LNCaP clone FGC (cell line): ENCODE data around the gene MYRFL.
"Not testable (repeated sequence)": the region's sequence is repeated elsewhere in the genome, so short reads cannot be mapped to it uniquely, and the experiment has no call there.

Source experiments
- DNase-seq: peaks from one replicate; pipeline ENCODE4 v3.0.0-alpha.2; 2011; ENCODE audit warnings: low read depth
- H3K4me3 ChIP-seq: 2 replicates; pipeline ENCODE4 v1.5.1; 2011; ENCODE audit warnings: mild to moderate bottlenecking, low read depth, low read length, control low read depth
- TF ChIP-seq, protein P1 (sequence below): IDR thresholded peaks from 2 replicates; pipeline ENCODE4 v1.5.1; 2012; ENCODE audit warnings: mild to moderate bottlenecking; ENCODE audit not compliant: control insufficient read depth, insufficient read depth; ENCODE audit errors: extremely low read depth

Gene MYRFL

DNA sequence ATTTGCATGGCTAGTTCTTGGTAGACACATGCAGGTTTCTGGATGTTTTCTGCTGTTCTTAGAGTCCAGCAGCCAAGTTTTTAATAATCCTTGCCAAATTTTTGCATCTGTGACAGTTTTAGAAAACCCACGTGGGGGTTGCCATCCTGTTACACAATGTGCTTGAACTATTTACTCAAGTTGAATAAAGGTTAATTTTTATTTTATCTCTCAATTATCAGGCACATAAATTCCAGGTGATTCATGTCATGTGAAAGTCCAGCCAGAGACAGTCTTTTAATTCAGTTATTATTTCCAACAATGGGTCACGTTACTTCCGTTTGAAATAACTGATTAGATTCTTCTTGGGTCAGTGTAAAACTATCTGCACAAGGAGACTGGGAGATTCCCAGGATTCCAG, 15.7 kb downstream of the MYRFL start:
- H3K4me3 ChIP-seq, result no peak overlapping the region
- peak; percentile 81 for DNase-seq
- TF ChIP-seq, protein P1, sequence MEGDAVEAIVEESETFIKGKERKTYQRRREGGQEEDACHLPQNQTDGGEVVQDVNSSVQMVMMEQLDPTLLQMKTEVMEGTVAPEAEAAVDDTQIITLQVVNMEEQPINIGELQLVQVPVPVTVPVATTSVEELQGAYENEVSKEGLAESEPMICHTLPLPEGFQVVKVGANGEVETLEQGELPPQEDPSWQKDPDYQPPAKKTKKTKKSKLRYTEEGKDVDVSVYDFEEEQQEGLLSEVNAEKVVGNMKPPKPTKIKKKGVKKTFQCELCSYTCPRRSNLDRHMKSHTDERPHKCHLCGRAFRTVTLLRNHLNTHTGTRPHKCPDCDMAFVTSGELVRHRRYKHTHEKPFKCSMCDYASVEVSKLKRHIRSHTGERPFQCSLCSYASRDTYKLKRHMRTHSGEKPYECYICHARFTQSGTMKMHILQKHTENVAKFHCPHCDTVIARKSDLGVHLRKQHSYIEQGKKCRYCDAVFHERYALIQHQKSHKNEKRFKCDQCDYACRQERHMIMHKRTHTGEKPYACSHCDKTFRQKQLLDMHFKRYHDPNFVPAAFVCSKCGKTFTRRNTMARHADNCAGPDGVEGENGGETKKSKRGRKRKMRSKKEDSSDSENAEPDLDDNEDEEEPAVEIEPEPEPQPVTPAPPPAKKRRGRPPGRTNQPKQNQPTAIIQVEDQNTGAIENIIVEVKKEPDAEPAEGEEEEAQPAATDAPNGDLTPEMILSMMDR, result no peak

DNA sequence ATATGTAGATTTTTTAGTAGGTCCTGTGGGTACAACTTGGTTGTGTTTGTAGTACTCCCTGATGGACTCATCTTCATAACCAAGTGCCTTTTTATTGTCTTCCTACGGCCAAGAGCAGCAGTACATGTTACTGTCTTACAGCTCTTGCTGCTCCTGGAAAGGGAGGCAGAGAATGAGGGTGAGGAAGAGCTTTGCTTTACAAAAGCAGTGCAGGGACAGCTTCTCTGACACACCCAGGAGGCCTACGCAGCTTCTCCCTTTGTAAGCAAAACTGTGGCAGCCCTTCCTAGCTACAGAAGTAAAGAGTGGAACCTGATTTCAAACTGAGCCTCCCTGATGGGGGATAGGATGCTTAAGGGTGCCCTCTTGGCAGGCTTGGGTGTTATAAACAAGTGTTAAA, 18.6 kb downstream of the MYRFL start:
- TF ChIP-seq, protein P1, result no peak
- no peak for DNase-seq
- H3K4me3 ChIP-seq, result no peak overlapping the region

DNA sequence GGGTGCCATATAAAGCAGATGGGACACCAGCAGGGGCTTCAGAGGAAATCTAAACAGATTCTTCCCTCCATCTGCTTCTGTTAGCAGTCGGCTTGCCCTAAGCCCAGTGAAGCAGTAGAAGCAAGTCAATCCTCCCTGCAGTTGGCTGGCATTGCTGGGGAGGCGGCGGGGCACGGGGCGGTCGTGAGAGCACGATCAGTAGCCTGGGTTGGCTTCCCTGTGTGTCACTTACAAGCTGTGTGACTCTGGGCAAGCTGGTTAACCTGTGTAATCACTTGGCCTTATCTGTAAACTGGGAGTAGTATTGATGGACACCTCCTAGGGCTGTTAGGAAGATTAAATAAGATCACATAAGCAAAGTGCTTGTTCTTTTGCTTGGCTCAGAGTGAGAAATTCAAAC, 19.4 kb downstream of the MYRFL start:
- no peak for DNase-seq
- H3K4me3 ChIP-seq, result no peak overlapping the region
- TF ChIP-seq, protein P1, result no peak

DNA sequence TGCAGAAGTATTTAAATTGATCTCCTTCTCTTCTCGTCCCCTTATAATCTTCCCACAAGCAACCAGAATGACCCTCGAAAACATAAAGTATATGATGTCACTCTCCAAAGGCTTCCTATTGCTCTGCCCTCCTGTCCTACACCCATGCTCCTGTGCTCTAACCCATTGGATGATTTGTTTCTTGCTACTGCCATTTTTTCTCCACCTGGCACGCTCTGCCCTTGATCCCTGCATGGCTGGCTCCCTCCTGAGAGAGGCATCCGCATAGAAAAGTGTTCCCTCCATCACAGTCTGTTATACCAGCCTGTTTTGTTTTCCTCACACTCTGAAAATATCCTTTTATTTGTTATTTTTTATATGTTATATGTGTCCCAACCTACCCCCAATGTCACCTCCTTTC, 19.8 kb downstream of the MYRFL start:
- TF ChIP-seq, protein P1, result no peak
- DNase-seq, result no peak
- no peak overlapping the region for H3K4me3 ChIP-seq

DNA sequence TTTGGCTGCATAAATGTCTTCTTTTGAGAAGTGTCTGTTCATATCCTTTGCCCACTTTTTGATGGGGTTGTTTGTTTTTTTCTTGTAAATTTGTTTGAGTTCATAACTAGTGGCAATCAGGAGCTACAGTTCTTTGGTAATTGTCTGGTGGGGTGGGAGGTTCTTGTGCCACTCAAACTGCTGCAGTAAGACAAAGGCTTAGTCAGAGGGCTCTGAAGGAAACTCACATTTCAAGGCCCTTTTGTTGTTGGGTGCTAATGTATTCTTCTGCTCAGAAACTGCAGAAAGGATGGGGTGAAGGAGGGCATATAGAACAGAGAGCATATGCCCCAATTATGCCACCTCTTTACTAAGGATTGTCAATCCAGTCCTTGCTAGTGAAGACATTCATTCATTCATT, 21.9 kb downstream of the MYRFL start:
- DNase-seq, result no peak
- TF ChIP-seq, protein P1, result no peak
- no peak overlapping the region for H3K4me3 ChIP-seq

DNA sequence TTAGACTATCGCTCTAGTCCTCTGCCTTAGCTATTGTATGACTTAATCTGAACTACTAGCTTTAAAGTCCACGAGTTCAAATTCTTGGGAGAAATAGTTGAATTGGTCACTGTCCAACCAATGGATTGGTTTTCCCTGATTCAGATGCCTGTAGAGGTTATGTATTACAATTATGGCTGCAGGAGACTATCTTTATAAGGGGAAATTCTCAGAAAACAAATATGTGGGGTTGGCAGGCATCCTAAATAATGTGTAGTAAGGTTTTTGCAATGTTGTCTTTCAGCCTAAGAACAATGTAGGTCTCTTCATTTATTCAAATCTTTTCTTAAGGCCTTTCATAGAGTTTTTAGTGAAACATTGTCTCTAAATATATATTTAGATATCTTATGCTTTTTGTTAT, 26.9 kb downstream of the MYRFL start:
- TF ChIP-seq, protein P1, result no peak
- no peak for DNase-seq

DNA sequence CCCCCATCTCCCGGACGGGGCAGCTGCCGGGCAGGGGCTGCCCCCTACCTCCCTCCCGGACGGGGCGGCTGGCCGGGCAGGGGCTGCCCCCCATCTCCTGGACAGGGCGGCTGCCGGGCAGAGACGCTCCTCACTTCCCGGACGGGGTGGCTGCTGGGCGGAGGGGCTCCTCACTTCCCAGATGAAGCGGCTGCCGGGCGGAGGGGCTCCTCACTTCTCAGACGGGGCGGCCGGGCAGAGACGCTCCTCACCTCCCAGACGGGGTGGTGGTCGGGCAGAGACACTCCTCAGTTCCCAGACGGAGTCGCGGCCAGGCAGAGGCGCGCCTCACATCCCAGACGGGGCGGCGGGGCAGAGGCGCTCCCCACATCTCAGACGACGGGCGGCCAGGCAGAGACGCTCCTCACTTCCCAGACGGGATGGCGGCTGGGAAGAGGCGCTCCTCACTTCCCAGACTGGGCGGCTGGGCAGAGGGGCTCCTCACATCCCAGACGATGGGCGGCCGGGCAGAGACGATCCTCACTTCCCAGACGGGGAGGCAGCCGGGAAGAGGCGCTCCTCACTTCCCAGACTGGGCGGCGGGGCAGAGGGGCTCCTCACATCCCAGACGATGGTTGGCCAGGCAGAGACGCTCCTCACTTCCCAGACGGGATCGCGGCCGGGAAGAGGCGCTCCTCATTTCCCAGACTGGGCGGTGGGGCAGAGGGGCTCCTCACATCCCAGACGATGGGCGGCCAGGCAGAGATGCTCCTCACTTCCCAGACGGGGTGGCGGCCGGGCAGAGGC, 28.3 kb downstream of the MYRFL start:
- not testable (repeated sequence) for DNase-seq, H3K4me3 ChIP-seq

More for the DNA sequence above, 26.9 kb downstream of the MYRFL start:
- H3K4me3 ChIP-seq, result no peak overlapping the region

DNA sequence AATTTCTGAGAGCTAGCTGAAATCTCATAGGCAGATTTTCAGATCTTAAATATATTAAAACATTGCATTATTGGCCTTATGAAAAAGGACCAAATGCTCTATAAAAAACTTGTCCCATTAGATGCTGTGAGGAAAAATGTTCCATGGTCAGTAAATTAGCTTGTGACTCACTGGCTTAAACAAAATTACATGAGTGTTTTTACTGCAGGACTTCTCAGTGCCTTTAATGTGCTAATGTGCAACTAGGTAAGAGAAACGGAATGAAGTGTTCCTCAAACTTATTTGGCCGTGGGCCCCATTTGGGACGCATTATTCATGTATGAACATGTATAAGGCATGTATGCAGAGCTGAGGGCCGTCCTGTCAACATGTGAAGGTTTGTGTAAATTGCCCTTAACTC, 41.7 kb downstream of the MYRFL start:
- TF ChIP-seq, protein P1, result no peak
- DNase-seq, result no peak
- H3K4me3 ChIP-seq, result no peak overlapping the region
